GM19240 (cell line): ENCODE results near the gene LMX1B.

Experiments
- DNase-seq: peaks from one replicate; pipeline ENCODE4 v3.0.0; 2011; ENCODE audit warnings: low spot score; ENCODE audit not compliant: insufficient read length

The LMX1B gene

DNA sequence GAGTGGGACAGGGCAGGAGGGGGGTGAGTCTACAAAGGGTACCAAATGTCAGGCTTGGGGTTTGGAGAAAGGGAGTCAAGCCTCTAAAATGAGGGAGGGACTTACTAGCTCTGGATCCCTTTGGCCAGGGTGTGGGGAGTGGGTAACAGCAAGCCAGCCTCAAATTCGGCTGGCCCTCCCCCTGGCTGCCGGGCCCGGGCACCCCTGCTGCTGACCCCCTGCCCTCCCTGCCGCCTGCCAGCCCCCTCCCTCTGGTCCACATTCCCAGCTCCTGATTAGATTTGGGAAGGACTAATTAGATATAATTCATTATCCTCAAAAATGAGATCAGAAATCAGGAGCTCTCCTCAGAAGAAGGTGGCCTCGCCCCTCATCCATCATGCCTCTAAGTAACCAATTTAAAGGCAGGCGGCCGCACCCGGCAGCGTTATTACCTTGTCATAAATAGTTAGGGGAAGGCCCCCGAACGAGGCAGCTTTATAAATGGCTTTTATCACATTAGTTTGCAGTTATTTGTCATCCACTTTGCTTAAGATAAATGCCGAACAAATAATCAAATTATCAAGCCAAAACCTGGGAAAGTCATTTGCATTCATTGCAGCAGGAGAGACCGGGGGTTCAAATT lies 44.6 kb downstream of the LMX1B start:
- no peak for DNase-seq

DNA sequence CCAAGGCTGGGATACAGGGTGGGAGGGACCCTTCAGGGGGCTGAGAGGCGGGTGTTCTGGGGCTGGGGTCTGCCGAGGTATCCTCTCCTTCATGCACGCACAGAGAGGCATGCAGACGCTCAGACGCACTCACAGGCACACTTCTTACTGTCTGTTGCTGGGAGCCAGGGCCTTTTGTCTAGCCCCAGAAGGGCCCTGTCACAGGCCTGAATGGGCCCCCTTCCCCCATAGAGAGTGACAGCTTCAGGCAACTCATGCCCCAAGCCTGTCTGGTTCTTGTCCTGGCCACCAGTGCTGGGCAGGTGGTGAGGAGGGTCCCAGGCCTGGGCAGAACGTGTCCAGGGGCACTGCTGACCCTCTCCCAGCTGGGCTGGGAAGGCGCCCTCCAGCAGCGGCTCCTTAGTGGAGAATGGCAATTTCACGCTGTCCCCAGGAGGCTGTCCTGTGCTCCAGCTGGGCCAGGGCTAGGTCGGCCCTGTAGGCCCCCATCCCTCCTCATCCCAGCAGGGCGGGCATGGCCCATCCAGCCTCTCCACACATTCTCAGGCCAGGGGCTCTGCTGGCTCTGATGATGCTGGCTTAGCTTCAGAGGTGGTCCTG lies 45.3 kb downstream of the LMX1B start:
- DNase-seq = no peak

- no peak for DNase-seq
Observed at GRCh38 chr9:126661122-126661520, 47.4 kb downstream of the LMX1B start.

- no peak for DNase-seq
Observed at GRCh38 chr9:126661521-126662251, 48.0 kb downstream of the LMX1B start.

DNA sequence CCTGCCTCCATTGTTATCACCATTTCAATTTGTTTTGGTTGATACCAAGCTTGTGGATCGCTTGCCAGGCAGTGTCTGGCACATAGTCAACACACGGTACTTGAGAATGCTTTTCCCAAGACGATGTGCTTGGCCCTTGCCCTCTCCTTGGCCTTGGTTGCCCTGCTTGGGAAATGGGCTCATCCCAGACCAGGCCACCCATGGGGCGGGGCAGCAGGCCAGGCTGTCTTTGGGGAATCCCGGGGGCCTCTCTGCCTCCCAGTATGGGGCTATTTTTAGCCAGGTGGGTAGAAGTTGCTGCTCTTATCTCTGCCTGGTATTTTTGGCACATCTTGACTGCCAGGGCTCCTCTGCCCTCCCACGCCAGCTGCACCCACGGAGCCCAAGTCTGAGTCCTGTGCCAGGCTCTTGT lies 49.9 kb downstream of the LMX1B start:
- no peak for DNase-seq

DNA sequence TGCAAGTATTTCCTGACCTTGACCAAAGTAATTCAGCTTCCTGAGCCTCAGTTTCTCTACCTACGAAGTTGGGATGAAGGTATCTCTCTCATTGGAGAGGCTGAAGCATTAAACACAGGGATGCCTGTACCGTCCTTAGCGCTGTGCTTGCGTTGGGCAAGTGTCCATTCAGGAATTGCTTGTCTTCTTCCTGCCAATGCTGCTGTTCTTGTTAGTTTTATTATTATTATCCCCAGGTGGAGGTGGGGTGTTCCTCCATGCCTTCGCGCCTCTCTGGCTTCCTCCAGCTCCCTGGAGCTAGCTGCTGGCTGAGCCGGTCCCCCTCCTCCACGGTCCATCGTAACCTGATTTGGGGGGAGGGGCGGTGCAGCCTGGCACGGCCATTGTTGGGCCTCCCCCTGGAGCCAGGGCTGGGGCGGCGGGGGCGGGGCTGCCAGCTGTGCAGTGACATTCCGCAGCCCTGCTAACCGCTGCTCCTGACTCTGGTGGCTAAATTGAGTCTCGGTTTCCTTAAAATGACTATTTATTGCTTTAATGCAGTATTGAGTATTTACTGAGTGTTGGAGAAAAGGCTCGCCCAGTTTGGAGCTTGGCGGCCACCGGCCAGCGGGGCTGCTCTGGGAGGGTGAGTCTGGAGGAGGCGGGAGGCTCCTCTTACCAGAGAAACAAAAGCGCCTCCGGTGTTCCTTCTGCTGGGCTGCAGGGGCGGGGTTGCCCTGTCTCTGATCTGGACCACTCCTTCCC lies 51.3 kb downstream of the LMX1B start:
- DNase-seq = no peak

- no peak for DNase-seq
Observed at GRCh38 chr9:126665644-126666035, 51.9 kb downstream of the LMX1B start.

DNA sequence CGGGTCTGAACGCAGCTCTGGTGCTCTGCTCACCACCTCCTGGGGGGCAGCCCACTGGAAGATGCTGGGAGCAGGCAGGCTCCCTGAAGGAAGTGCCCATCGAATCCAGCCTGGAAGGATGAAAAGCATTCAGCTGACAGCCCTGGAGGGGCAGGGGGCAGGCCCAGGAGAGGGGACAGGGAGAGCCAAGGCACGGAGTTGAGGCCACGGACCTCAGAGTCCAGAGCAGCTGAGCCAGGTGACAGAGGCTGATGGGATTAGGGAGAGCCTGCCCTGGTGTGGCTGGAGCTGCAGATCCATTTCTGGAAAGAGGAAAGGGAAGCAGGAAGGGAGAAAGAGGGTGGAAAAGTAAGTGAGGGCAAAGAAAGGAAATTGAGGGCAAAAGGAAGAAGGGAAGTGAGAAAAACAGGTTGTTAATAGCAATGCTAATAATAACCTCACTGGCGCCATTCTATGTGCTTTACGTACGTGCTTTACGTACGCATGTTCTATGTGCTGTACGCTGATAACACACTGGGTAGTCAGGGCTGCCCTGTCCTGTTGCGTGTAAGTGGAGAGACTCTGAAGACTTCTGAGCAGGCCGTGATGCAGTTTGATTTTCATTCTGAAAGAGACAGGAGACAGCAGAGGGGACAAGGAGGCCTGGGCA lies 52.6 kb downstream of the LMX1B start:
- DNase-seq = no peak

- no peak for DNase-seq
Observed at GRCh38 chr9:126667190-126668055, 53.7 kb downstream of the LMX1B start.

GRCh38 chr9:126668058-126668457 lies 54.3 kb downstream of the LMX1B start:
- no peak for DNase-seq

DNA sequence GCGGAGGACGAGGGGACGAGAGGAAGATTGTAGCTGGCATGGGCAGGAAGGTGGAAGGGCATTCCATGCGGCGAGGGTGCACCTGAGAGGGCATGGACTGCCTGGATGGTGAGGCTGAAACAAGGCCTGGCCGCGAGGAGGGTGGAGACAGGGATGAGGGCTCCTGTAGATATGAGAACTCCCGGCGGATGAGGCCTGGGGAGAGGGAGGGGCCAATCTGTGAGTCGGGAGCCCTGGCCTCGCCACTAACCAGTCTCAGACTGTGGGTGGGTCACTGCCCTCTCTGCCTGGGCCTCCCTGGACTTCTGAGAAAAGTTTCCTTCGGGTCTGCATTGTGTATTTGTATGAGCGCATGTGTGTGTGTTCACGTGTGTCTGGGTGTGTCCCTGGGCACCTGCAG lies 55.4 kb downstream of the LMX1B start:
- DNase-seq = no peak

DNA sequence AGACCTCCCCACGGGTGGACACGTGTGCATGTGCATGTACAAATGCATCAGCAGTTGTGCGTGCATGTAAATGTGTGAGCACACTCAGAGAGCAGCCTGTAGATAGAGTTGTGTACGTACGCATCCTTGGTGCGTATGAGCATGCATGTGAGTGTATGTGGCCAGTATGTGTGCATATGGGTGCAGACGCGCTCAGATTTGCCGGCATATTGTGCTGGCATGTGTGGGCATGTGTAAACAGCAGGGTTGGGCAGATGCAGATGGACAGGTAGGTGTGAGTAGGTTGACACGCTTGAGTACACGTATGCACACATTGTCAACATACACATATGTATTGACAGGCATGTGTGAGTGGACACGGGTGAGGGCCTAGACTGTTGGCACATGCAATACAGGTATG lies 56.5 kb downstream of the LMX1B start:
- no peak for DNase-seq

DNA sequence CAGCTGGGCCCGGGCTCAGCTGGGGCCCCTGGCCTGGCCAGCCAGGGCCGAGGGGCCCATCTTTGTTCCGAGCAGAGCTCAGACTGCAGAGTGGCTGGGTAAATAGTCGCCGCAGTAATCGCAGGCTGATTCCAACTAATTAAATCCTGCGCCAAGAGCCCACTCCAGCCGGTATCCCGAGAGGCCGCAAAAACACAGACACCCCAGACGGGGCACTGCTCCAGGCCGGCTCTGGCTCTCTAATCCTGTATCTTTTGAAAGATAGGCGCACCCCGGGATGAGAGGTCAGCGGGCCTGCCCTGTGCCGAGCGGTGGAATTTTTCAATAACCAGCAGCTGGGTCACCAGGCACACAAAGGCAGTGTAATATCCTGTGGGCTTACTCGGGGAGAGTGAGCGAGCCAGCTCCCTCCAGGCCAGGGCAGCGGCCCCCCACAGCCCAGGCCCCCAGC lies 57.7 kb downstream of the LMX1B start:
- DNase-seq = no peak

DNA sequence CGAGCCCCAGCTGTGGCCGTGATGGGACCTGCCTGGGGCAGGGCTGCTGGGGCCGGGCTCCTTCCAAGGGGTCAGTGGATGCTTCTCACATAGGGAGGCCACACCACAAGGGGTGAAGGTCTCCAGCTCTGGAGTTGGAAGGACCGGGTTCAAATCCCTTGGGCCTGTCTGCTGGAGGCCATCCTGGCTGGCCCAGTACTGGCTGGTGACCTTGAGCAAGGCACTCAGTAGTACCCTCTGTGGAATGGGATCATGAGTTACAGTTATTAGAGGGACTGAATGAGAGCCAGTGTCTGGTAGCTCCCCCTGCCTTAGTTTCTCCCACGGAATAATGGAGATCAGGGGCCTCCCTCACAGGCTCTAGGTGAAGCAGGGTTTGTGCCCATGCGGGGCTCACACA lies 58.3 kb downstream of the LMX1B start:
- DNase-seq = no peak

DNA sequence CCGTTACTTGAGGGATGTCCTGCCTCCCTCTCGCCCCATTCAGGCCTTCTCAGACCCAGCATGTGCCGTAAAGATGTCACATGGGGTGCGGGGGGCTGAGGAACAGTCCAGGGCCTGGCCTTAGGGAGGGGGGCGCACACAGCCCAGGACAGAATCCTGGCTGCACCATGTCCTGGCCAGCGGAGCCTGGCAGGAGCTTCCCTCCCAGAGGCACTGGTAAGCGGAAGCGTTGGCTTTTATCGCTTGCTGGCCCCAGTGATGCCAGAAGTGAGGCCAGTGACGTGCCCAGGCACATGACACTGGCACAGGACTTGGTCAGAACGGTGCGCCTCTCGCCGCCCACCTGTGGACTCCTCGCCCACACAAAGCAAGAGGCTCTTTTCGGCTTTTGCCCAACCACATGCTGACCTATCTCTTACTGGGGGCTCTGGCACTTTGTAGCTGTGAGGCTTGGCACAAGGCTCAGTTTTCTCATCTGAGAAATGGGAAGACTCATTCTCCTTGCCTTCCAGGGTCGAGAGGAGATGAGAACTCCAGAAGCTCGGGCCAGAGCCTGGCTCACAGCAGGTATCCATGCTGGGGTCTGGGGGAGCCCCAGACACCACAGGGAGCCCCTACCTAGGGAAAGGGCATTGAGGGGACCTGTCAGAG lies 59.0 kb downstream of the LMX1B start:
- no peak for DNase-seq

- no peak for DNase-seq
Observed at GRCh38 chr9:126673689-126674364, 60.1 kb downstream of the LMX1B start.

DNA sequence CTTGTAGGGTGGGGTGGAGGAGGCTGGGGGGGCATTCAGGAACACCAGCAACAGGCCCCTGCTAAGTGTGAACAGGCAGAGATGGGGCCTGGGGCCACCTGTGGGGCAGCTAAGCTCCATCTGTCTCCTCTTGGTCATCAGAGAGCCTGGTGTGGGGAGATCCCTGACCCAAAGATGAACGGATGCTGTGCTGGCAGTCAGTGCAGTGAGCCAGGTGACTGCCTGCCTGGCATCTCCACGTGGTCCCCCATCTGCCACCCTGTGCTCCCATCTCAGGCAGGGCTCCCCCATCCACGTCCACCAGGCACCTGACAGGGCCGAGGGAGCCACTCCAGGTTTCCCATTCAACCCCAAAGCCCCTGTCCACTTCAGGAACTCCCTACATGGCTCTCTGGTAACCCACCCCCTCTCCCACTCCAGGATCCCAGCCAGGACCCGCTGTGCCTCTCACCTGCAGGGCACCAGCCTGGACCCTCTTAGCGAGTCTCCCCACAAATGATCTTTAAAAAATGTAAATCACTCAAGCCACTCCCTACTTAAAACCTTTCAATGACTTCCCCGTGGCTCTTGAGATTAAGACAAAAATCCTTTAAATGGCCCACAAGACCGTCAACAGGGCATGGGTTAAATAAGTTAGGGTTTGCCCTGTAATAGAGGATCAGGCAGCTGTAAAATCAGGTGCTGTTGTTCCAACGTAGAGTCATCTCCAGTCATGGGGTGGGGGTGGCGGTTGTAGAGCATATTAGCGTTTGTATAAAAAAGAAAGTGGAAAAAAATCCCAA lies 60.8 kb downstream of the LMX1B start:
- no peak for DNase-seq

- DNase-seq = no peak
Observed at GRCh38 chr9:126675147-126675467, 61.4 kb downstream of the LMX1B start.

DNA sequence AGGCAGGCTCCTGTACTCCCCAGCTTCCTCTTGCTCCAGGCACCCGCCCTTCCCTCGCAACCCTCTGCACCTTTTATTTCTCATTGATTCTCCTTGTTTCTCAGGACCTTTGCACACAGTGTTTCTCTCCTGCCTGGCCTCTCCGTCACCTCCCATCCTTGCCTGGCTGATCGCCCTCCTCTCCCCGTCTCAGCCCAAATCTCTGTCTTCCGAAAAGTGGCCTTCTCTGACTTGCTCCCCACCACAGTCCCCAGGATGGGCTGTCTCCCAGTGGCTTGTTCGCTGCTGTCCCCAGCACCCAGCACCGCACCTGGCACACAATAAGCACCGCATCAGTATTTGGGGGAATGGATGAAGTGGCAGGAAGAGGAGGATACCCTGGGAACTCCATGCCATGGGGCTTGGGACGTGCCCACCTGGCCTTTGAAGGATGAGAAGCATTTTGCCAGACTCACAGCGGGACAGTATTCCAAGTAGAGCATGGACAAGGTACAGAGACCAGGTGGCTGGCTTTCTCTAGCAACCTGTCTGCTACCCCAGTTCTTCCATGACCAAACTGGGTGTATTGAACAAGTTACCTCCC lies 62.5 kb downstream of the LMX1B start:
- no peak for DNase-seq
